GM12878 (cell line): ENCODE measurements around the gene ATP6V1G2. TPM values are rescaled to one million over a fixed set of nuclear protein-coding genes. Genes with fewer than 3 reads are reported as not detected.
A peak's percentile ranks its signal among the peaks of the same experiment; 100 is the strongest.

Experiments
- BCL11A ChIP-seq: IDR thresholded peaks from 2 replicates; pipeline ENCODE4 v1.6.1; 2011; ENCODE audit warnings: low read depth, low read length
- IKZF2 ChIP-seq, 2 experiments: fragments of 450-650 bp; IDR thresholded peaks; 2 replicates each; pipeline ENCODE4 v1.6.1; 2017; ENCODE audit warnings: mild to moderate bottlenecking in 2 of 2, moderate library complexity in 2 of 2
- KLF5 ChIP-seq: fragments of 450-650 bp; IDR thresholded peaks from 2 replicates; pipeline ENCODE4 v1.6.1; 2014; ENCODE audit warnings: mild to moderate bottlenecking; ENCODE audit not compliant: partially characterized antibody
- MTA2 ChIP-seq: fragments of 450-650 bp; IDR thresholded peaks from 2 replicates; pipeline ENCODE4 v1.6.1; 2016; ENCODE audit warnings: low read depth, mild to moderate bottlenecking, moderate library complexity
- NFYA ChIP-seq: IDR thresholded peaks from 2 replicates; pipeline ENCODE4 v1.6.1; 2011; ENCODE audit warnings: low read depth, mild to moderate bottlenecking, low read length, improper control_type of control experiment, borderline replicate concordance
- NR2F1 ChIP-seq: fragments of 450-650 bp; conservative IDR thresholded peaks from 2 replicates; pipeline ENCODE4 v1.6.1; 2017; ENCODE audit warnings: mild to moderate bottlenecking
- POLR2A ChIP-seq: IDR thresholded peaks from 2 replicates; pipeline ENCODE4 v1.6.1; 2011; ENCODE audit warnings: low read depth, mild to moderate bottlenecking, low read length
- POLR2AphosphoS5 ChIP-seq: IDR thresholded peaks from 2 replicates; pipeline ENCODE4 v1.6.1; 2011; ENCODE audit warnings: mild to moderate bottlenecking, low read length, inconsistent platforms
- RAD51 ChIP-seq: fragments of 450-650 bp; IDR thresholded peaks from 2 replicates; pipeline ENCODE4 v1.6.1; 2016; ENCODE audit warnings: moderate library complexity, mild to moderate bottlenecking, inconsistent platforms
- RCOR1 ChIP-seq: conservative IDR thresholded peaks from 2 replicates; pipeline ENCODE4 v1.6.1; 2012; ENCODE audit warnings: low read depth, low read length, improper control_type of control experiment
- RUNX3 ChIP-seq: IDR thresholded peaks from 2 replicates; pipeline ENCODE4 v1.6.1; 2012; ENCODE audit warnings: low read length, inconsistent platforms
- SPI1 ChIP-seq: IDR thresholded peaks from 2 replicates; pipeline ENCODE4 v1.6.1; 2011; ENCODE audit warnings: low read depth, mild to moderate bottlenecking, low read length, moderate library complexity, borderline replicate concordance; ENCODE audit not compliant: insufficient read depth
- TAF1 ChIP-seq: IDR thresholded peaks from 2 replicates; pipeline ENCODE4 v1.6.1; 2011; ENCODE audit warnings: mild to moderate bottlenecking, low read depth, low read length, borderline replicate concordance
- TCF3 ChIP-seq: IDR thresholded peaks from 2 replicates; pipeline ENCODE4 v1.6.1; 2012; ENCODE audit warnings: low read depth, mild to moderate bottlenecking, low read length, borderline replicate concordance; ENCODE audit not compliant: insufficient read depth
- YY1 ChIP-seq: IDR thresholded peaks from 2 replicates; pipeline ENCODE4 v1.6.1; 2011; ENCODE audit warnings: low read depth, mild to moderate bottlenecking, low read length
- ZBED1 ChIP-seq: IDR thresholded peaks from 2 replicates; pipeline ENCODE4 v1.6.1; 2016; ENCODE audit warnings: borderline replicate concordance
- ZNF207 ChIP-seq: fragments of 450-650 bp; IDR thresholded peaks from 2 replicates; pipeline ENCODE4 v1.6.1; 2014; ENCODE audit warnings: antibody characterized with exemption, mild to moderate bottlenecking, borderline replicate concordance
- ZNF384 ChIP-seq: IDR thresholded peaks from 2 replicates; pipeline ENCODE4 v1.6.1; 2012; ENCODE audit warnings: low read depth, mild to moderate bottlenecking, low read length, improper control_type of control experiment, borderline replicate concordance
- polyA plus RNA-seq, 11 experiments: library from polyadenylated mRNA; depleted of rRNA in 4 of 11; unstranded in 6 of 11; stranded (reverse) in 5 of 11; fragments of >200 nt; fragmentation: Nextera tagmentation in 4 of 11; fragmentation: Illumina TruSeq in 1 of 11; extraction: Ambion mirVana in 4 of 11; extraction: Trizol in 1 of 11; gene quantifications; 1 replicate in 1 of 11; 2 replicates in 10 of 11; pipeline versions ENCODE4 v1.2.1 to v1.2.3, GENCODE V29; 2011 to 2016; ENCODE audit warnings: inconsistent platforms in 2 of 11, missing spikeins in 2 of 11, low read depth in 1 of 11
- total RNA-seq, 4 experiments: library from RNA; depleted of rRNA in 3 of 4; stranded (reverse); fragments of >200 nt in 3 of 4; fragmentation: Illumina TruSeq in 1 of 4; extraction: Trizol in 1 of 4; gene quantifications; 2 replicates each; pipeline versions ENCODE4 v1.2.1 to v1.2.3, GENCODE V29; 2013 to 2021
- TF ChIP-seq, protein P1 (sequence below): fragments of 450-650 bp; IDR thresholded peaks from 2 replicates; pipeline ENCODE4 v1.6.1; 2018; ENCODE audit warnings: borderline replicate concordance, mild to moderate bottlenecking; ENCODE audit not compliant: partially characterized antibody
- TF ChIP-seq, protein P2 (sequence below): IDR thresholded peaks from 2 replicates; pipeline ENCODE4 v1.6.1; 2012; ENCODE audit warnings: low read depth, low read length, improper control_type of control experiment
- TF ChIP-seq, protein P3 (sequence below): fragments of 450-650 bp; IDR thresholded peaks from 2 replicates; pipeline ENCODE4 v1.6.1; 2017; ENCODE audit warnings: borderline replicate concordance
- TF ChIP-seq, protein P4 (sequence below): IDR thresholded peaks from 2 replicates; pipeline ENCODE4 v1.6.1; 2011; ENCODE audit warnings: low read depth, mild to moderate bottlenecking, low read length, moderate library complexity, borderline replicate concordance; ENCODE audit errors: extremely low read depth
- TF ChIP-seq, protein P5 (sequence below): fragments of 450-650 bp; IDR thresholded peaks from 2 replicates; pipeline ENCODE4 v1.6.1; 2018; ENCODE audit warnings: mild to moderate bottlenecking, low read depth, moderate library complexity; ENCODE audit not compliant: partially characterized antibody

ATP6V1G2 gene
- total and polyA plus RNA-seq, 10 of the 15 experiments (the other 5 are each of a cell fraction or from before 2014, with no cell fraction given) = 0.45 to 8.9 (median 2.8) TPM

DNA sequence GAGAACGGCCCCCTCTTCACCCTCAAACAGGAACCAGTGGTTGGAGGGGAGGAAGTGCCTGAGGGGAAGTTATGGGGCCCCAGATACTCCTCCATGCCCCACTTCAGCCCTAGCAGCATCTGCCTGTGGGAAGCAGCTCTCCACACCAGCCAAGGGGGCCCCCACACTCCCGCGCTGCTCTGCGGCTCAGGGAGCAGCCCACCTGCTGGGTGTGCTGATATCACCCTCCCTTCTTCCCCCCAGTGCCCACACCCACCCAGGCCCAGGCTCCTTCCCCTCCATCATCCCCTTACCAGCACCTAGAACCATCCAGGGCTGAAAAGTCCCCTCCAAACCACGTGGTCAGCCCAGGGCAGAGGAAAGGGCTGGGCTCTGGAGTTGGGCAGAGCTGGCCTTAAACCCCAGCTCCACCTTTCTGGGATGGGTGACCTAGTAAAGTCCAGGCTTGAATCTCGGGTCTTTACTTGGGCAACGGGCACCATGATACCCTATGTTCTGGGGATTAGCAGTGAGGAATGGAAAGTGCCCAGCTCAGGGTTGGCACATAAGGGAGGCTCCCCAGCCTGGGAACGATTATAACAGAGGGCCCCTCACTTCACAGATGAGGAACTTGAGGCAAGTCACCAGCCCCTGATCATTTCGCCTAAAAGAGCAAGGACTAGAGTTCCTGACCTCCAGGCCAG lies 40.3 kb upstream of the ATP6V1G2 start (continued):
- TF ChIP-seq, protein P1, sequence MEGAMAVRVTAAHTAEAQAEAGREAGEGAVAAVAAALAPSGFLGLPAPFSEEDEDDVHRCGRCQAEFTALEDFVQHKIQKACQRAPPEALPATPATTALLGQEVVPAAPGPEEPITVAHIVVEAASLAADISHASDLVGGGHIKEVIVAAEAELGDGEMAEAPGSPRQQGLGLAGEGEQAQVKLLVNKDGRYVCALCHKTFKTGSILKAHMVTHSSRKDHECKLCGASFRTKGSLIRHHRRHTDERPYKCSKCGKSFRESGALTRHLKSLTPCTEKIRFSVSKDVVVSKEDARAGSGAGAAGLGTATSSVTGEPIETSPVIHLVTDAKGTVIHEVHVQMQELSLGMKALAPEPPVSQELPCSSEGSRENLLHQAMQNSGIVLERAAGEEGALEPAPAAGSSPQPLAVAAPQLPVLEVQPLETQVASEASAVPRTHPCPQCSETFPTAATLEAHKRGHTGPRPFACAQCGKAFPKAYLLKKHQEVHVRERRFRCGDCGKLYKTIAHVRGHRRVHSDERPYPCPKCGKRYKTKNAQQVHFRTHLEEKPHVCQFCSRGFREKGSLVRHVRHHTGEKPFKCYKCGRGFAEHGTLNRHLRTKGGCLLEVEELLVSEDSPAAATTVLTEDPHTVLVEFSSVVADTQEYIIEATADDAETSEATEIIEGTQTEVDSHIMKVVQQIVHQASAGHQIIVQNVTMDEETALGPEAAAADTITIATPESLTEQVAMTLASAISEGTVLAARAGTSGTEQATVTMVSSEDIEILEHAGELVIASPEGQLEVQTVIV = no peak
- TF ChIP-seq, protein P2, sequence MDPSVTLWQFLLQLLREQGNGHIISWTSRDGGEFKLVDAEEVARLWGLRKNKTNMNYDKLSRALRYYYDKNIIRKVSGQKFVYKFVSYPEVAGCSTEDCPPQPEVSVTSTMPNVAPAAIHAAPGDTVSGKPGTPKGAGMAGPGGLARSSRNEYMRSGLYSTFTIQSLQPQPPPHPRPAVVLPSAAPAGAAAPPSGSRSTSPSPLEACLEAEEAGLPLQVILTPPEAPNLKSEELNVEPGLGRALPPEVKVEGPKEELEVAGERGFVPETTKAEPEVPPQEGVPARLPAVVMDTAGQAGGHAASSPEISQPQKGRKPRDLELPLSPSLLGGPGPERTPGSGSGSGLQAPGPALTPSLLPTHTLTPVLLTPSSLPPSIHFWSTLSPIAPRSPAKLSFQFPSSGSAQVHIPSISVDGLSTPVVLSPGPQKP = no peak
- TF ChIP-seq, protein P3, sequence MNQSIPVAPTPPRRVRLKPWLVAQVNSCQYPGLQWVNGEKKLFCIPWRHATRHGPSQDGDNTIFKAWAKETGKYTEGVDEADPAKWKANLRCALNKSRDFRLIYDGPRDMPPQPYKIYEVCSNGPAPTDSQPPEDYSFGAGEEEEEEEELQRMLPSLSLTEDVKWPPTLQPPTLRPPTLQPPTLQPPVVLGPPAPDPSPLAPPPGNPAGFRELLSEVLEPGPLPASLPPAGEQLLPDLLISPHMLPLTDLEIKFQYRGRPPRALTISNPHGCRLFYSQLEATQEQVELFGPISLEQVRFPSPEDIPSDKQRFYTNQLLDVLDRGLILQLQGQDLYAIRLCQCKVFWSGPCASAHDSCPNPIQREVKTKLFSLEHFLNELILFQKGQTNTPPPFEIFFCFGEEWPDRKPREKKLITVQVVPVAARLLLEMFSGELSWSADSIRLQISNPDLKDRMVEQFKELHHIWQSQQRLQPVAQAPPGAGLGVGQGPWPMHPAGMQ = no peak
- TF ChIP-seq NR2F1 (0 out of 2 replicates have a peak, but pooled peaks have one; percentile 18), ZNF384 (no peak), RAD51 (peak; percentile 68; the same call in 1 of the 2 replicates), NFYA (no peak), POLR2A (peak; percentile 64), ZNF207 (no peak), BCL11A (0 out of 2 replicates have a peak, but pooled peaks have one; percentile 14), POLR2AphosphoS5 (no peak), TAF1 (peak; percentile 22; the same call in 1 of the 2 replicates), SPI1 (peak; percentile 84), RCOR1 (peak; percentile 76; the same call in 1 of the 2 replicates), MTA2 (no peak), RUNX3 (no peak), TCF3 (no peak), IKZF2 (IDR thresholded peaks at IDR 0.05) (no peak; a peak in 1 of 4 replicates), ZBED1 (no peak), KLF5 (no peak), YY1 (0 out of 2 replicates have a peak, but pooled peaks have one; percentile 27)
- TF ChIP-seq, protein P4, sequence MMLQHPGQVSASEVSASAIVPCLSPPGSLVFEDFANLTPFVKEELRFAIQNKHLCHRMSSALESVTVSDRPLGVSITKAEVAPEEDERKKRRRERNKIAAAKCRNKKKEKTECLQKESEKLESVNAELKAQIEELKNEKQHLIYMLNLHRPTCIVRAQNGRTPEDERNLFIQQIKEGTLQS = no peak
- TF ChIP-seq, protein P5, sequence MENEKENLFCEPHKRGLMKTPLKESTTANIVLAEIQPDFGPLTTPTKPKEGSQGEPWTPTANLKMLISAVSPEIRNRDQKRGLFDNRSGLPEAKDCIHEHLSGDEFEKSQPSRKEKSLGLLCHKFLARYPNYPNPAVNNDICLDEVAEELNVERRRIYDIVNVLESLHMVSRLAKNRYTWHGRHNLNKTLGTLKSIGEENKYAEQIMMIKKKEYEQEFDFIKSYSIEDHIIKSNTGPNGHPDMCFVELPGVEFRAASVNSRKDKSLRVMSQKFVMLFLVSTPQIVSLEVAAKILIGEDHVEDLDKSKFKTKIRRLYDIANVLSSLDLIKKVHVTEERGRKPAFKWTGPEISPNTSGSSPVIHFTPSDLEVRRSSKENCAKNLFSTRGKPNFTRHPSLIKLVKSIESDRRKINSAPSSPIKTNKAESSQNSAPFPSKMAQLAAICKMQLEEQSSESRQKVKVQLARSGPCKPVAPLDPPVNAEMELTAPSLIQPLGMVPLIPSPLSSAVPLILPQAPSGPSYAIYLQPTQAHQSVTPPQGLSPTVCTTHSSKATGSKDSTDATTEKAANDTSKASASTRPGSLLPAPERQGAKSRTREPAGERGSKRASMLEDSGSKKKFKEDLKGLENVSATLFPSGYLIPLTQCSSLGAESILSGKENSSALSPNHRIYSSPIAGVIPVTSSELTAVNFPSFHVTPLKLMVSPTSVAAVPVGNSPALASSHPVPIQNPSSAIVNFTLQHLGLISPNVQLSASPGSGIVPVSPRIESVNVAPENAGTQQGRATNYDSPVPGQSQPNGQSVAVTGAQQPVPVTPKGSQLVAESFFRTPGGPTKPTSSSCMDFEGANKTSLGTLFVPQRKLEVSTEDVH = no peak
